A549 (cell line): Measurements from ENCODE around the gene SLC26A9. TPM values are rescaled to one million over a fixed set of nuclear protein-coding genes. Genes with fewer than 3 reads are reported as not detected.

Experiments
- ATAC-seq, 2 experiments: fragments of 200-7000 bp in 1 of 2; fragments of >200 bp in 1 of 2; cut with Nextera tagmentation in 1 of 2; cut with Tn5 transposase in 1 of 2; 3 replicates each; pipeline versions ENCODE4 v1.8.0 to v1.9.1; 2018 to 2020; ENCODE audit warnings: mild to moderate bottlenecking in 1 of 2, moderate library complexity in 1 of 2
- CTCF ChIA-PET: fragments of 300-600 bp; sonication (Branson Sonifier 250); formaldehyde crosslinking; extraction: SDS; loops from one replicate; lab custom pipeline; 2021; ENCODE audit warnings: antibody characterized with exemption, inconsistent platforms; lab: Yijun Ruan, JAX
- POLR2A ChIA-PET: fragments of 350-600 bp; formaldehyde crosslinking; extraction: SDS; loops from one replicate; lab custom pipeline; 2021; ENCODE audit warnings: antibody characterized with exemption, inconsistent platforms; lab: Yijun Ruan, JAX
- DNase-seq, 2 experiments: peaks; one replicate each; pipeline versions ENCODE4 v3.0.0 to v3.0.0-alpha.2; 2011 to 2016; ENCODE audit warnings: low read depth in 1 of 2, low spot score in 1 of 2
- FAIRE-seq: peaks from 2 replicates; lab custom pipeline; 2011; peaks lifted over from hg19 to GRCh38; lab: Jason Lieb, UNC
- H3K27ac ChIP-seq, 2 experiments: fragments of >200 bp; sonication (Bioruptor Twin); formaldehyde crosslinking; 3 replicates each; pipeline ENCODE4 v1.5.1; 2016 to 2017
- H3K4me1 ChIP-seq: fragments of >200 bp; sonication (Bioruptor Twin); formaldehyde crosslinking; 3 replicates; pipeline ENCODE4 v1.6.1; 2016
- H3K4me2 ChIP-seq: fragments of >200 bp; sonication (Bioruptor Twin); formaldehyde crosslinking; 3 replicates; pipeline ENCODE4 v1.6.1; 2016
- H3K4me3 ChIP-seq: fragments of >200 bp; sonication (Bioruptor Twin); formaldehyde crosslinking; 3 replicates; pipeline ENCODE4 v1.5.1; 2016
- H3K9me3 ChIP-seq: fragments of >200 bp; sonication (Bioruptor Twin); formaldehyde crosslinking; 3 replicates; pipeline ENCODE4 v1.6.1; 2016
- BHLHE40 ChIP-seq: IDR thresholded peaks from 2 replicates; pipeline ENCODE4 v1.6.1; 2012; ENCODE audit warnings: low read depth, low read length, inconsistent platforms
- CBX2 ChIP-seq: fragments of 200-600 bp; sonication (generic); IDR thresholded peaks from 2 replicates; pipeline ENCODE4 v1.6.1; 2016; ENCODE audit warnings: low read depth, mild to moderate bottlenecking, borderline replicate concordance
- CEBPB ChIP-seq, 2 experiments: fragments of >200 bp in 1 of 2; sonication (Bioruptor Twin) in 1 of 2; formaldehyde crosslinking in 1 of 2; IDR thresholded peaks; 2 replicates each; pipeline ENCODE4 v1.6.1; 2012 to 2016
- CHD4 ChIP-seq: fragments of 200-600 bp; sonication (generic); IDR thresholded peaks from 2 replicates; pipeline ENCODE4 v1.6.1; 2016; ENCODE audit warnings: antibody characterized with exemption, mild to moderate bottlenecking, borderline replicate concordance
- EHF ChIP-seq: fragments of 250-450 bp; sonication (Bioruptor Pico); IDR thresholded peaks from 2 replicates; pipeline ENCODE4 v1.5.0; 2020; ENCODE audit warnings: mild to moderate bottlenecking
- EP300 ChIP-seq, 2 experiments: fragments of >200 bp; sonication (Bioruptor Twin); formaldehyde crosslinking; IDR thresholded peaks; 2 replicates in 1 of 2; 3 replicates in 1 of 2; pipeline ENCODE4 v1.6.1; 2016 to 2017
- HDAC2 ChIP-seq: fragments of 200-600 bp; sonication (generic); IDR thresholded peaks from 2 replicates; pipeline ENCODE4 v1.6.1; 2016
- HOXA7 ChIP-seq: fragments of 250-450 bp; sonication (Bioruptor Pico); IDR thresholded peaks from 2 replicates; pipeline ENCODE4 v1.5.0; 2020; ENCODE audit warnings: mild to moderate bottlenecking, moderate library complexity
- JUN ChIP-seq, 2 experiments: fragments of >200 bp; sonication (Bioruptor Twin); formaldehyde crosslinking; IDR thresholded peaks; 2 replicates in 1 of 2; 3 replicates in 1 of 2; pipeline ENCODE4 v1.6.1; 2016 to 2017
- KDM1A ChIP-seq: fragments of 200-600 bp; sonication (generic); IDR thresholded peaks from 2 replicates; pipeline ENCODE4 v1.6.1; 2016; ENCODE audit warnings: low read depth, mild to moderate bottlenecking
- POLR2A ChIP-seq: IDR thresholded peaks from 2 replicates; pipeline ENCODE4 v1.6.1; 2012; ENCODE audit warnings: mild to moderate bottlenecking, low read length
- RAD21 ChIP-seq, 2 experiments: fragments of >200 bp in 1 of 2; sonication (Bioruptor Twin) in 1 of 2; formaldehyde crosslinking in 1 of 2; IDR thresholded peaks in 1 of 2; conservative IDR thresholded peaks in 1 of 2; 2 replicates in 1 of 2; 3 replicates in 1 of 2; pipeline ENCODE4 v1.6.1; 2012 to 2018; ENCODE audit warnings: inconsistent platforms in 1 of 2
- SREBF2 ChIP-seq: fragments of 450-650 bp; IDR thresholded peaks from 2 replicates; pipeline ENCODE4 v1.6.1; 2014; ENCODE audit warnings: mild to moderate bottlenecking, moderate library complexity
- TFCP2L1 ChIP-seq: fragments of 250-450 bp; sonication (Bioruptor Pico); IDR thresholded peaks from 2 replicates; pipeline ENCODE4 v1.5.0; 2021; ENCODE audit warnings: mild to moderate bottlenecking
- ZC3H11A ChIP-seq: fragments of 450-650 bp; IDR thresholded peaks from 2 replicates; pipeline ENCODE4 v1.6.1; 2014; ENCODE audit warnings: antibody characterized with exemption, mild to moderate bottlenecking
- ZFP36 ChIP-seq: fragments of 450-650 bp; IDR thresholded peaks from 2 replicates; pipeline ENCODE4 v1.6.1; 2014; ENCODE audit warnings: borderline replicate concordance; ENCODE audit not compliant: partially characterized antibody
- ZNF302 ChIP-seq: fragments of 250-450 bp; sonication (Bioruptor Pico); IDR thresholded peaks from 2 replicates; pipeline ENCODE4 v1.9.0; 2021; ENCODE audit warnings: inconsistent platforms, mild to moderate bottlenecking, moderate library complexity
- WGBS: methylation state at CpG from one replicate; pipeline ENCODE4 v1.1.6; 2017; ENCODE audit errors: missing lambda C conversion rate; 5-methylcytosine and 5-hydroxymethylcytosine counted together
- polyA plus RNA-seq, 4 experiments: library from polyadenylated mRNA; depleted of rRNA in 3 of 4; stranded (reverse); fragments of >200 nt; fragmentation: RNase III in 1 of 4; extraction: RNeasy Plus Mini Kit Qiagen cat#74134 plus additional on column Dnase treatment in 1 of 4; gene quantifications; 2 replicates in 3 of 4; 3 replicates in 1 of 4; pipeline ENCODE4 v1.2.3, GENCODE V29; 2011 to 2017
- TF ChIP-seq, protein P1 (sequence below): IDR thresholded peaks from 2 replicates; pipeline ENCODE4 v1.6.1; 2012
- TF ChIP-seq, protein P2 (sequence below): fragments of >200 bp; sonication (Bioruptor Twin); formaldehyde crosslinking; IDR thresholded peaks from 3 replicates; pipeline ENCODE4 v1.5.1; 2016
- TF ChIP-seq, protein P3 (sequence below): IDR thresholded peaks from 2 replicates; pipeline ENCODE4 v1.6.1; 2012
- TF ChIP-seq, protein P4 (sequence below): fragments of 250-450 bp; sonication (Bioruptor Pico); IDR thresholded peaks from 2 replicates; pipeline ENCODE4 v1.5.0; 2021; ENCODE audit warnings: mild to moderate bottlenecking, moderate library complexity, borderline replicate concordance
- TF ChIP-seq, protein P5 (sequence below): fragments of 450-650 bp; IDR thresholded peaks from 2 replicates; pipeline ENCODE4 v1.6.1; 2014; ENCODE audit warnings: antibody characterized with exemption
- TF ChIP-seq, protein P6 (sequence below): fragments of 150-350 bp; IDR thresholded peaks from 2 replicates; pipeline ENCODE4 v1.6.1; 2014; ENCODE audit warnings: low read depth, mild to moderate bottlenecking, low read length
- TF ChIP-seq, protein P7 (sequence below): fragments of 200-600 bp; sonication (generic); IDR thresholded peaks from 2 replicates; pipeline ENCODE4 v1.6.1; 2016; ENCODE audit warnings: antibody characterized with exemption, mild to moderate bottlenecking, moderate library complexity

Gene SLC26A9
- polyA plus RNA-seq, 2 of the 4 experiments (the other 2 are of a cell fraction): 0.18 to 0.98 TPM

DNA sequence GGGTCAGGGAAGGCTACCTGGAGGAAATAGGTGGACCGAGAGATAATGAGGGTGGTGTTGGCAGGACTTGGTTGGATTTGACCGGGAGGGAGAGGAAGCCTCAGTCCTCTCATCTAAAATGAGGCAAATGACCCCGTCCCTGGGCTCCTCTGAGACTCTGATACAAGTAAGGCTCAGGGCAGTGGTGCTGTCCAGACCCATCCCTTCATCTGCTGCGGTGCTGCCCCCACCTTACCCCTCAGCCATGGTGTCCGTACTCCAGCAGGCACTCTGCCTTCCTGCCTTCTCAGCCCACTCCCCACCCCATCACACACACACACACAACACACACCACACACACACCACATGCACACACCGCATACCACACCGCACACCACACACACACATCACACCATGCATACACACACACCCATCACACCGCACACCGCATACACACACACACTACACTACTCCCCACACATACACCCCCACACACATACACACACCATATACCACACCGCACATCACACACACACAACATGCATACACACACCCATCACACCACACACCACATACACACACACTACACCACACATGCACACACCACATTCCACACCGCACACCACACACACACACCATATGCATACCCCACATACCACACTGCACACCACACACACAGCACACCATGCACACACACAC is 29.4 kb upstream of the SLC26A9 start:
- Histone ChIP-seq H3K9me3 (no peaks in the 10 kb centered on the region), H3K4me3 (no peak overlapping the region), H3K4me2 (no peak overlapping the region), H3K4me1 (peaks cover 24% of the 10 kb centered on the region), H3K27ac (peak overlapping the region in 1 of 2 experiments; percentile 28; a peak in 1 of 6 replicates)
- peak in 1 of 2 experiments; percentile 51; a peak in 3 of 6 replicates for ATAC-seq
- FAIRE-seq: no peak
- TF ChIP-seq, protein P1, sequence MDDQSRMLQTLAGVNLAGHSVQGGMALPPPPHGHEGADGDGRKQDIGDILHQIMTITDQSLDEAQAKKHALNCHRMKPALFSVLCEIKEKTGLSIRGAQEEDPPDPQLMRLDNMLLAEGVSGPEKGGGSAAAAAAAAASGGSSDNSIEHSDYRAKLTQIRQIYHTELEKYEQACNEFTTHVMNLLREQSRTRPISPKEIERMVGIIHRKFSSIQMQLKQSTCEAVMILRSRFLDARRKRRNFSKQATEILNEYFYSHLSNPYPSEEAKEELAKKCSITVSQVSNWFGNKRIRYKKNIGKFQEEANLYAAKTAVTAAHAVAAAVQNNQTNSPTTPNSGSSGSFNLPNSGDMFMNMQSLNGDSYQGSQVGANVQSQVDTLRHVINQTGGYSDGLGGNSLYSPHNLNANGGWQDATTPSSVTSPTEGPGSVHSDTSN: no peak
- TF ChIP-seq HOXA7 (CRISPR knock-in tag): no peak
- TF ChIP-seq, protein P2, sequence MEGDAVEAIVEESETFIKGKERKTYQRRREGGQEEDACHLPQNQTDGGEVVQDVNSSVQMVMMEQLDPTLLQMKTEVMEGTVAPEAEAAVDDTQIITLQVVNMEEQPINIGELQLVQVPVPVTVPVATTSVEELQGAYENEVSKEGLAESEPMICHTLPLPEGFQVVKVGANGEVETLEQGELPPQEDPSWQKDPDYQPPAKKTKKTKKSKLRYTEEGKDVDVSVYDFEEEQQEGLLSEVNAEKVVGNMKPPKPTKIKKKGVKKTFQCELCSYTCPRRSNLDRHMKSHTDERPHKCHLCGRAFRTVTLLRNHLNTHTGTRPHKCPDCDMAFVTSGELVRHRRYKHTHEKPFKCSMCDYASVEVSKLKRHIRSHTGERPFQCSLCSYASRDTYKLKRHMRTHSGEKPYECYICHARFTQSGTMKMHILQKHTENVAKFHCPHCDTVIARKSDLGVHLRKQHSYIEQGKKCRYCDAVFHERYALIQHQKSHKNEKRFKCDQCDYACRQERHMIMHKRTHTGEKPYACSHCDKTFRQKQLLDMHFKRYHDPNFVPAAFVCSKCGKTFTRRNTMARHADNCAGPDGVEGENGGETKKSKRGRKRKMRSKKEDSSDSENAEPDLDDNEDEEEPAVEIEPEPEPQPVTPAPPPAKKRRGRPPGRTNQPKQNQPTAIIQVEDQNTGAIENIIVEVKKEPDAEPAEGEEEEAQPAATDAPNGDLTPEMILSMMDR: no peak
- no peak for TF ChIP-seq EHF (CRISPR knock-in tag)
- no peak for TF ChIP-seq ZNF302 (CRISPR knock-in tag)
- TF ChIP-seq, protein P3, sequence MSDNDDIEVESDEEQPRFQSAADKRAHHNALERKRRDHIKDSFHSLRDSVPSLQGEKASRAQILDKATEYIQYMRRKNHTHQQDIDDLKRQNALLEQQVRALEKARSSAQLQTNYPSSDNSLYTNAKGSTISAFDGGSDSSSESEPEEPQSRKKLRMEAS: no peak
- TF ChIP-seq, protein P4, sequence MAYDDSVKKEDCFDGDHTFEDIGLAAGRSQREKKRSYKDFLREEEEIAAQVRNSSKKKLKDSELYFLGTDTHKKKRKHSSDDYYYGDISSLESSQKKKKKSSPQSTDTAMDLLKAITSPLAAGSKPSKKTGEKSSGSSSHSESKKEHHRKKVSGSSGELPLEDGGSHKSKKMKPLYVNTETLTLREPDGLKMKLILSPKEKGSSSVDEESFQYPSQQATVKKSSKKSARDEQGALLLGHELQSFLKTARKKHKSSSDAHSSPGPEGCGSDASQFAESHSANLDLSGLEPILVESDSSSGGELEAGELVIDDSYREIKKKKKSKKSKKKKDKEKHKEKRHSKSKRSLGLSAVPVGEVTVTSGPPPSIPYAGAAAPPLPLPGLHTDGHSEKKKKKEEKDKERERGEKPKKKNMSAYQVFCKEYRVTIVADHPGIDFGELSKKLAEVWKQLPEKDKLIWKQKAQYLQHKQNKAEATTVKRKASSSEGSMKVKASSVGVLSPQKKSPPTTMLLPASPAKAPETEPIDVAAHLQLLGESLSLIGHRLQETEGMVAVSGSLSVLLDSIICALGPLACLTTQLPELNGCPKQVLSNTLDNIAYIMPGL (CRISPR knock-in tag): no peak
- no peak for TF ChIP-seq CEBPB (IDR thresholded peaks at IDR 0.05)
- TF ChIP-seq SREBF2: no peak
- no peak for TF ChIP-seq JUN (IDR thresholded peaks at IDR 0.05)
- TF ChIP-seq, protein P5, sequence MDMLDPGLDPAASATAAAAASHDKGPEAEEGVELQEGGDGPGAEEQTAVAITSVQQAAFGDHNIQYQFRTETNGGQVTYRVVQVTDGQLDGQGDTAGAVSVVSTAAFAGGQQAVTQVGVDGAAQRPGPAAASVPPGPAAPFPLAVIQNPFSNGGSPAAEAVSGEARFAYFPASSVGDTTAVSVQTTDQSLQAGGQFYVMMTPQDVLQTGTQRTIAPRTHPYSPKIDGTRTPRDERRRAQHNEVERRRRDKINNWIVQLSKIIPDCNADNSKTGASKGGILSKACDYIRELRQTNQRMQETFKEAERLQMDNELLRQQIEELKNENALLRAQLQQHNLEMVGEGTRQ: no peak
- no peak for TF ChIP-seq RAD21 (conservative IDR thresholded peaks at IDR 0.05 in 1 of 2, IDR thresholded peaks at IDR 0.05 in 1 of 2)
- TF ChIP-seq, protein P6, sequence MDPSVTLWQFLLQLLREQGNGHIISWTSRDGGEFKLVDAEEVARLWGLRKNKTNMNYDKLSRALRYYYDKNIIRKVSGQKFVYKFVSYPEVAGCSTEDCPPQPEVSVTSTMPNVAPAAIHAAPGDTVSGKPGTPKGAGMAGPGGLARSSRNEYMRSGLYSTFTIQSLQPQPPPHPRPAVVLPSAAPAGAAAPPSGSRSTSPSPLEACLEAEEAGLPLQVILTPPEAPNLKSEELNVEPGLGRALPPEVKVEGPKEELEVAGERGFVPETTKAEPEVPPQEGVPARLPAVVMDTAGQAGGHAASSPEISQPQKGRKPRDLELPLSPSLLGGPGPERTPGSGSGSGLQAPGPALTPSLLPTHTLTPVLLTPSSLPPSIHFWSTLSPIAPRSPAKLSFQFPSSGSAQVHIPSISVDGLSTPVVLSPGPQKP: no peak
- no peak for TF ChIP-seq ZC3H11A
- TF ChIP-seq POLR2A: no peak
- TF ChIP-seq BHLHE40: no peak
- no peak for TF ChIP-seq CBX2
- no peak for TF ChIP-seq CHD4
- TF ChIP-seq KDM1A: no peak
- POLR2A ChIA-PET: no interaction called here
- CTCF ChIA-PET: interaction anchor here (0.7 to 6.4 kb wide), 4 partner anchors 8 to 181 kb away, joined by 3 to 84 read pairs (median 43); no protein-coding TSS in a partner anchor
- DNase-seq: peak in 1 of 2 experiments; percentile 18
- 77% methylated on average over 11 of the region's 11 CpGs for WGBS

DNA sequence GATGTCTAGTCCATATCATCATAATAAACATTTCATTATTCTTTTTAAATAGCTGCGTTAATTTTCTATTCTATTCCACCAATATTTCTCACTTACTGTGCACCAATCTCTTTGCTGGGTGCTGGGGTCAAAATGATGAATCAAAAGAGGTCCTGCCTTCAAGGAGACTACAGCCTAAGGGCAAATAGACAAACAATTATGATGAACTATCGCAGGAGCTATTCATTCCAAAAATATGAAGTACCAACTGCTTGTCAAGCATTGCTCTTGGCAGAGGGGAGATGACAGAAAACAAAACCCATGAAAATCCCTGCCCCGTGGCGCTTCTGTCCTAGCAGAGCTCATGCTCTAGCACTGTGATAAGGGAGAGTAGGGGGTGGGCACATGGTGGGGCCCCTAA is 28.8 kb upstream of the SLC26A9 start:
- no peaks in the 10 kb centered on the region for H3K9me3 ChIP-seq
- WGBS: 60% methylated on average over 4 of the region's 4 CpGs
- H3K4me1 ChIP-seq: peaks cover 22% of the 10 kb centered on the region
- CTCF ChIA-PET: interaction anchor here (0.7 to 6.4 kb wide), 4 partner anchors 9 to 180 kb away, joined by 3 to 84 read pairs (median 43); no protein-coding TSS in a partner anchor
- POLR2A ChIA-PET: no interaction called here
- H3K4me3 ChIP-seq: no peak overlapping the region
- H3K27ac ChIP-seq: peak overlapping the region in 1 of 2 experiments; percentile 28; a peak in 1 of 6 replicates
- DNase-seq (no peak), FAIRE-seq (no peak), ATAC-seq (peak in 1 of 2 experiments; percentile 26; a peak in 3 of 6 replicates)
- no peak overlapping the region for H3K4me2 ChIP-seq
- TF ChIP-seq EP300 (IDR thresholded peaks at IDR 0.05) (no peak), ZFP36 (no peak), HOXA7 (CRISPR knock-in tag) (no peak), TFCP2L1 (CRISPR knock-in tag) (no peak), HDAC2 (no peak)
- TF ChIP-seq, protein P7, sequence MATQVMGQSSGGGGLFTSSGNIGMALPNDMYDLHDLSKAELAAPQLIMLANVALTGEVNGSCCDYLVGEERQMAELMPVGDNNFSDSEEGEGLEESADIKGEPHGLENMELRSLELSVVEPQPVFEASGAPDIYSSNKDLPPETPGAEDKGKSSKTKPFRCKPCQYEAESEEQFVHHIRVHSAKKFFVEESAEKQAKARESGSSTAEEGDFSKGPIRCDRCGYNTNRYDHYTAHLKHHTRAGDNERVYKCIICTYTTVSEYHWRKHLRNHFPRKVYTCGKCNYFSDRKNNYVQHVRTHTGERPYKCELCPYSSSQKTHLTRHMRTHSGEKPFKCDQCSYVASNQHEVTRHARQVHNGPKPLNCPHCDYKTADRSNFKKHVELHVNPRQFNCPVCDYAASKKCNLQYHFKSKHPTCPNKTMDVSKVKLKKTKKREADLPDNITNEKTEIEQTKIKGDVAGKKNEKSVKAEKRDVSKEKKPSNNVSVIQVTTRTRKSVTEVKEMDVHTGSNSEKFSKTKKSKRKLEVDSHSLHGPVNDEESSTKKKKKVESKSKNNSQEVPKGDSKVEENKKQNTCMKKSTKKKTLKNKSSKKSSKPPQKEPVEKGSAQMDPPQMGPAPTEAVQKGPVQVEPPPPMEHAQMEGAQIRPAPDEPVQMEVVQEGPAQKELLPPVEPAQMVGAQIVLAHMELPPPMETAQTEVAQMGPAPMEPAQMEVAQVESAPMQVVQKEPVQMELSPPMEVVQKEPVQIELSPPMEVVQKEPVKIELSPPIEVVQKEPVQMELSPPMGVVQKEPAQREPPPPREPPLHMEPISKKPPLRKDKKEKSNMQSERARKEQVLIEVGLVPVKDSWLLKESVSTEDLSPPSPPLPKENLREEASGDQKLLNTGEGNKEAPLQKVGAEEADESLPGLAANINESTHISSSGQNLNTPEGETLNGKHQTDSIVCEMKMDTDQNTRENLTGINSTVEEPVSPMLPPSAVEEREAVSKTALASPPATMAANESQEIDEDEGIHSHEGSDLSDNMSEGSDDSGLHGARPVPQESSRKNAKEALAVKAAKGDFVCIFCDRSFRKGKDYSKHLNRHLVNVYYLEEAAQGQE: no peak
- TF ChIP-seq, protein P4 (CRISPR knock-in tag): no peak
